22Rv1 (cell line): ENCODE measurements around the gene SOX1.

Source experiments
- H3K27ac ChIP-seq: fragments of 450-650 bp; 2 replicates; pipeline ENCODE4 v1.5.1; 2017
- ZFX ChIP-seq: fragments of 450-650 bp; IDR thresholded peaks from 2 replicates; pipeline ENCODE4 v1.6.1; 2017; ENCODE audit warnings: antibody characterized with exemption, borderline replicate concordance
- TF ChIP-seq, protein P1 (sequence below): fragments of 450-650 bp; IDR thresholded peaks from 2 replicates; pipeline ENCODE4 v1.5.1; 2017; ENCODE audit warnings: mild to moderate bottlenecking

The SOX1 gene

DNA sequence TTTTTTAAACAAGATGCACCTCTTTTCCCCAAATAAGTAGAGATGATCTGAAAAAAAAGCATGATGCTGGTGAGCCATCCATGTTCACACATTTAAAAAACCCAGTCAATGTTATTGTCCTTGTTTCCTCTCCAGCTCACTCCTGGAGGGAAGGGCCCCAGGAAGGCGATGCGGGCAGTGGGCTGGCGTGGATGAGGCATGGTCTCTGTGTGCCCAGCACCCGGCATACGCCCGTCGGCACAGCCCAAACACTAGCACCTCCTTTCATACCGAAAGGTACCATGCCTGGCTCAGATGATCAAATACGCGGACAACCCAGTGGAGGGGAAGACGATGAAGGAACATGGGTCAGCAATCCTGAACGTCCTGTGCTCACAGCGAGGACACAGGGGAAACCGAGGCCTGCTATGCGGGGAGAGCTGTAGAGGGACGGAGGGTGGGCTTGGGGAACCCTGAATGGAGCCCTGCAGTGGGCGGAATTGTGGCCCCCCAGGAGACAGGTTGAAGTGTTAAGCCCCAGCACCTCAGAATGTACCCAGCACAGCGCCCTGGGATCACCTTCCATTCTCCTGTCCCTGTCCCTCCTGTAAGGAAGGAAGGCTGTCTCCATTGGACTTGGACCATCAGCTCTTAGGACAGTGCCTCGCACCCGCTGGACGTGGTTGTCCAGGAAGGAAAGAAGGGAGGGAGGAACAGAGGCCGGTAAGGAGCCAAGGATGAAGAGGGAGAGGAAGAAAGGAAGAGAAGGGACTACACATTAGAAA is 49.4 kb downstream of the SOX1 start:
- no peak overlapping the region for H3K27ac ChIP-seq
- TF ChIP-seq, protein P1, sequence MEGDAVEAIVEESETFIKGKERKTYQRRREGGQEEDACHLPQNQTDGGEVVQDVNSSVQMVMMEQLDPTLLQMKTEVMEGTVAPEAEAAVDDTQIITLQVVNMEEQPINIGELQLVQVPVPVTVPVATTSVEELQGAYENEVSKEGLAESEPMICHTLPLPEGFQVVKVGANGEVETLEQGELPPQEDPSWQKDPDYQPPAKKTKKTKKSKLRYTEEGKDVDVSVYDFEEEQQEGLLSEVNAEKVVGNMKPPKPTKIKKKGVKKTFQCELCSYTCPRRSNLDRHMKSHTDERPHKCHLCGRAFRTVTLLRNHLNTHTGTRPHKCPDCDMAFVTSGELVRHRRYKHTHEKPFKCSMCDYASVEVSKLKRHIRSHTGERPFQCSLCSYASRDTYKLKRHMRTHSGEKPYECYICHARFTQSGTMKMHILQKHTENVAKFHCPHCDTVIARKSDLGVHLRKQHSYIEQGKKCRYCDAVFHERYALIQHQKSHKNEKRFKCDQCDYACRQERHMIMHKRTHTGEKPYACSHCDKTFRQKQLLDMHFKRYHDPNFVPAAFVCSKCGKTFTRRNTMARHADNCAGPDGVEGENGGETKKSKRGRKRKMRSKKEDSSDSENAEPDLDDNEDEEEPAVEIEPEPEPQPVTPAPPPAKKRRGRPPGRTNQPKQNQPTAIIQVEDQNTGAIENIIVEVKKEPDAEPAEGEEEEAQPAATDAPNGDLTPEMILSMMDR = no peak
- no peak for TF ChIP-seq ZFX

- H3K27ac ChIP-seq = no peak overlapping the region
- TF ChIP-seq, protein P1 = no peak
Observed at GRCh38 chr13:112117258-112117954, 50.5 kb downstream of the SOX1 start.

DNA sequence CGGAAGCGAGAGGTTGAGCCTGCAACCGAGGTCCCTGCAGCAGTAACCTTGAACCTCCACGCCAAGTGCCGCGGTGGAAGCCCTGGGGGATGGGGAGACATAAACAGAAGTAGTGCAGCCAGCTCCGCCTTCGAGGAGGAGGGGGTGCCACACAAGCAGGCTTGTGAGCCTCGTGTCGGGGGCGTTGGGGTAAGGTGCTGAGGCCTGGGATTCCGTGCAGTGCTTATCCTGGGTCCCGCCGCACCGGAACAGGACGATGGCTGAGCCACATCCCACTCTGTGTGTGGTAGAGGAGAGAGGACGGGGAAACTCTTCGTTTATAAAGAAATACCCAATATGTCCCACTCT is 51.0 kb downstream of the SOX1 start:
- TF ChIP-seq, protein P1 = no peak
- TF ChIP-seq ZFX = no peak
- H3K27ac ChIP-seq = no peak overlapping the region

GRCh38 chr13:112118451-112119064 is 51.6 kb downstream of the SOX1 start:
- TF ChIP-seq, protein P1 = no peak
- TF ChIP-seq ZFX = no peak
- H3K27ac ChIP-seq = no peak overlapping the region

GRCh38 chr13:112119192-112120030 is 52.5 kb downstream of the SOX1 start:
- no peak overlapping the region for H3K27ac ChIP-seq
- TF ChIP-seq, protein P1 = no peak
- no peak for TF ChIP-seq ZFX

GRCh38 chr13:112120031-112120373 is 53.1 kb downstream of the SOX1 start:
- TF ChIP-seq ZFX = no peak
- H3K27ac ChIP-seq = no peak overlapping the region
